HCT116 (cell line): Measurements from ENCODE around the gene DHX57. TPM values are rescaled to one million over a fixed set of nuclear protein-coding genes. Genes with fewer than 3 reads are reported as not detected.

Experiments
- ATAC-seq: fragments of 200-7000 bp; cut with Tn5 transposase; 2 replicates; pipeline ENCODE4 v1.9.1; 2020; ENCODE audit warnings: mild to moderate bottlenecking, moderate library complexity
- Bru-seq: library from RNA; stranded (reverse); fragments of 400-500 nt; gene quantifications from one replicate; lab custom pipeline; 2021; lab: Mats Ljungman, UMichigan
- BruChase-seq, 2 experiments: library from RNA; stranded (reverse); fragments of 400-500 nt; gene quantifications; one replicate each; lab custom pipeline; 2021; lab: Mats Ljungman, UMichigan
- BruUV-seq: library from RNA; stranded (reverse); fragments of 400-500 nt; replicated peaks from 2 replicates; lab custom pipeline; 2021; lab: Mats Ljungman, UMichigan
- CTCF ChIA-PET: fragments of 300-600 bp; sonication (Branson Sonifier 250); formaldehyde crosslinking; loops from one replicate; lab custom pipeline; 2021; ENCODE audit warnings: antibody characterized with exemption; lab: Charles Lee
- POLR2A ChIA-PET: fragments of 300-600, 350-600 bp; sonication (Branson Sonifier 250); formaldehyde crosslinking; loops from one replicate; lab custom pipeline; 2021; ENCODE audit warnings: antibody characterized with exemption; lab: Charles Lee
- RAD21 ChIA-PET, 2 experiments: fragments of 300-600 bp; sonication (Branson Sonifier 250); formaldehyde crosslinking; loops; one replicate each; lab custom pipeline; 2023; ENCODE audit warnings: low total read pairs in 2 of 2; ENCODE audit not compliant: uncharacterized antibody in 2 of 2, unreplicated experiment in 2 of 2, low non-redundant PET in 1 of 2; lab: Charles Lee
- DNase-seq: peaks from one replicate; pipeline ENCODE4 v3.0.0-alpha.2; 2010; ENCODE audit warnings: low read depth, low spot score
- H2AFZ ChIP-seq: fragments of 200-600 bp; shearing (Covaris generic), sonication (generic); 2 replicates; pipeline ENCODE4 v1.6.1; 2017; ENCODE audit warnings: low read depth, mixed run types, mixed read lengths, antibody characterized with exemption, low read length; ENCODE audit not compliant: poor library complexity, severe bottlenecking
- H3K27ac ChIP-seq: 2 replicates; pipeline ENCODE4 v1.5.1; 2012; ENCODE audit warnings: low read depth, low read length
- H3K27me3 ChIP-seq: fragments of 200-600 bp; sonication (generic); 2 replicates; pipeline ENCODE4 v1.6.1; 2016; ENCODE audit warnings: mixed run types, low read length, mixed read lengths; ENCODE audit not compliant: insufficient read depth
- H3K36me3 ChIP-seq, 2 experiments: fragments of 200-500 bp in 1 of 2; fragments of 200-600 bp in 1 of 2; sonication (Bioruptor generic) in 1 of 2; sonication (generic) in 1 of 2; 2 replicates each; pipeline versions ENCODE4 v1.5.1 to v1.6.1; 2014 to 2016; ENCODE audit warnings: low read length in 2 of 2, inconsistent platforms in 1 of 2, mixed read lengths in 1 of 2, mixed run types in 1 of 2; ENCODE audit not compliant: insufficient read depth in 2 of 2, control insufficient read depth in 1 of 2
- H3K4me1 ChIP-seq, 2 experiments: fragments of 200-600 bp in 1 of 2; sonication (generic) in 1 of 2; 2 replicates each; pipeline versions ENCODE4 v1.5.1 to v1.6.1; 2012 to 2017; ENCODE audit warnings: low read length in 2 of 2, inconsistent platforms in 1 of 2, mild to moderate bottlenecking in 1 of 2, mixed read lengths in 1 of 2, mixed run types in 1 of 2, moderate library complexity in 1 of 2; ENCODE audit not compliant: insufficient read depth in 2 of 2, control insufficient read depth in 1 of 2
- H3K4me2 ChIP-seq: fragments of 200-600 bp; sonication (generic); 2 replicates; pipeline ENCODE4 v1.6.1; 2017; ENCODE audit warnings: mixed run types, low read length, mixed read lengths
- H3K4me3 ChIP-seq, 2 experiments: fragments of 200-600 bp in 1 of 2; sonication (generic) in 1 of 2; replicated peaks in 1 of 2; 2 replicates each; pipeline ENCODE4 v1.5.1; 2011 to 2016; ENCODE audit warnings: low read length in 2 of 2, control low read depth in 1 of 2, low read depth in 1 of 2, mild to moderate bottlenecking in 1 of 2, mixed read lengths in 1 of 2, mixed run types in 1 of 2
- H3K79me2 ChIP-seq: fragments of 200-600 bp; sonication (generic); 2 replicates; pipeline ENCODE4 v1.6.1; 2017; ENCODE audit warnings: mild to moderate bottlenecking, mixed run types, low read length, moderate library complexity, mixed read lengths; ENCODE audit not compliant: insufficient read depth
- H3K9ac ChIP-seq: fragments of 200-600 bp; sonication (generic); 2 replicates; pipeline ENCODE4 v1.6.1; 2016; ENCODE audit warnings: low read length, mixed read lengths
- H3K9me2 ChIP-seq: fragments of 200-600 bp; sonication (generic), shearing (Covaris generic); 2 replicates; pipeline ENCODE4 v1.6.1; 2017; ENCODE audit warnings: mixed run types, mild to moderate bottlenecking, moderate library complexity; ENCODE audit not compliant: insufficient read depth
- H3K9me3 ChIP-seq, 2 experiments: fragments of 200-500 bp in 1 of 2; fragments of 200-600 bp in 1 of 2; sonication (Bioruptor generic) in 1 of 2; sonication (generic) in 1 of 2; 2 replicates each; pipeline ENCODE4 v1.6.1; 2014 to 2017; ENCODE audit warnings: low read length in 2 of 2, mixed read lengths in 2 of 2, inconsistent platforms in 1 of 2, low read depth in 1 of 2, mild to moderate bottlenecking in 1 of 2, mixed run types in 1 of 2, moderate library complexity in 1 of 2; ENCODE audit not compliant: control insufficient read depth in 1 of 2, insufficient read depth in 1 of 2
- H4K20me1 ChIP-seq: fragments of 200-600 bp; sonication (generic), shearing (Covaris generic); 2 replicates; pipeline ENCODE4 v1.6.1; 2017; ENCODE audit warnings: mixed run types, mild to moderate bottlenecking, moderate library complexity; ENCODE audit not compliant: insufficient read depth
- CBX3 ChIP-seq: IDR thresholded peaks from 2 replicates; pipeline ENCODE4 v1.6.1; 2012; ENCODE audit warnings: low read depth
- EGR1 ChIP-seq: IDR thresholded peaks from 2 replicates; pipeline ENCODE4 v1.6.1; 2012; ENCODE audit warnings: low read depth
- EZH2phosphoT487 ChIP-seq: fragments of 200-600 bp; IDR thresholded peaks from 2 replicates; pipeline ENCODE4 v1.6.1; 2018; ENCODE audit warnings: antibody characterized with exemption, borderline replicate concordance
- FOSL1 ChIP-seq: IDR thresholded peaks from 2 replicates; pipeline ENCODE4 v1.6.1; 2012; ENCODE audit warnings: low read depth
- POLR2A ChIP-seq: IDR thresholded peaks from 2 replicates; pipeline ENCODE4 v1.7.0; 2011; ENCODE audit warnings: borderline replicate concordance; ENCODE audit not compliant: insufficient read depth, insufficient read length; ENCODE audit errors: extremely low read depth
- POLR2AphosphoS5 ChIP-seq: IDR thresholded peaks from 2 replicates; pipeline ENCODE4 v1.6.1; 2011; ENCODE audit warnings: mild to moderate bottlenecking, low read depth, low read length, moderate library complexity
- RAD21 ChIP-seq: IDR thresholded peaks from 2 replicates; pipeline ENCODE4 v1.6.1; 2012; ENCODE audit warnings: low read depth, mild to moderate bottlenecking
- YY1 ChIP-seq: IDR thresholded peaks from 2 replicates; pipeline ENCODE4 v1.6.1; 2011; ENCODE audit warnings: low read length, low read depth, moderate library complexity, mild to moderate bottlenecking; ENCODE audit not compliant: insufficient replicate concordance; ENCODE audit errors: extremely low read depth
- ZFX ChIP-seq: fragments of 450-650 bp; IDR thresholded peaks from 2 replicates; pipeline ENCODE4 v1.6.1; 2017
- intact Hi-C: fragments of 100-400 bp; cut with micrococcal nuclease; formaldehyde crosslinking; loops from 2 replicates; pipeline ENCODE4 v1.10.0; 2022
- long read RNA-seq: library from polyadenylated mRNA; unstranded; transcript quantifications from one replicate; pipeline ENCODE4 v2.0.0, GENCODE V29; 2021; ENCODE audit not compliant: unreplicated experiment
- polyA plus RNA-seq: library from polyadenylated mRNA; unstranded; fragments of >200 nt; gene quantifications from 2 replicates; pipeline ENCODE4 v1.2.1, GENCODE V29; 2012; ENCODE audit warnings: missing spikeins
- total RNA-seq: library from RNA; stranded (reverse); gene quantifications from one replicate; pipeline ENCODE4 v1.2.1, GENCODE V29; 2021; ENCODE audit not compliant: unreplicated experiment
- TF ChIP-seq, protein P1 (sequence below): IDR thresholded peaks from 2 replicates; pipeline ENCODE4 v1.6.1; 2012; ENCODE audit warnings: low read depth
- TF ChIP-seq, protein P2 (sequence below): IDR thresholded peaks from 2 replicates; pipeline ENCODE4 v1.6.1; 2012
- TF ChIP-seq, protein P3 (sequence below): IDR thresholded peaks from 2 replicates; pipeline ENCODE4 v1.6.1; 2012

The DHX57 gene, protein sequence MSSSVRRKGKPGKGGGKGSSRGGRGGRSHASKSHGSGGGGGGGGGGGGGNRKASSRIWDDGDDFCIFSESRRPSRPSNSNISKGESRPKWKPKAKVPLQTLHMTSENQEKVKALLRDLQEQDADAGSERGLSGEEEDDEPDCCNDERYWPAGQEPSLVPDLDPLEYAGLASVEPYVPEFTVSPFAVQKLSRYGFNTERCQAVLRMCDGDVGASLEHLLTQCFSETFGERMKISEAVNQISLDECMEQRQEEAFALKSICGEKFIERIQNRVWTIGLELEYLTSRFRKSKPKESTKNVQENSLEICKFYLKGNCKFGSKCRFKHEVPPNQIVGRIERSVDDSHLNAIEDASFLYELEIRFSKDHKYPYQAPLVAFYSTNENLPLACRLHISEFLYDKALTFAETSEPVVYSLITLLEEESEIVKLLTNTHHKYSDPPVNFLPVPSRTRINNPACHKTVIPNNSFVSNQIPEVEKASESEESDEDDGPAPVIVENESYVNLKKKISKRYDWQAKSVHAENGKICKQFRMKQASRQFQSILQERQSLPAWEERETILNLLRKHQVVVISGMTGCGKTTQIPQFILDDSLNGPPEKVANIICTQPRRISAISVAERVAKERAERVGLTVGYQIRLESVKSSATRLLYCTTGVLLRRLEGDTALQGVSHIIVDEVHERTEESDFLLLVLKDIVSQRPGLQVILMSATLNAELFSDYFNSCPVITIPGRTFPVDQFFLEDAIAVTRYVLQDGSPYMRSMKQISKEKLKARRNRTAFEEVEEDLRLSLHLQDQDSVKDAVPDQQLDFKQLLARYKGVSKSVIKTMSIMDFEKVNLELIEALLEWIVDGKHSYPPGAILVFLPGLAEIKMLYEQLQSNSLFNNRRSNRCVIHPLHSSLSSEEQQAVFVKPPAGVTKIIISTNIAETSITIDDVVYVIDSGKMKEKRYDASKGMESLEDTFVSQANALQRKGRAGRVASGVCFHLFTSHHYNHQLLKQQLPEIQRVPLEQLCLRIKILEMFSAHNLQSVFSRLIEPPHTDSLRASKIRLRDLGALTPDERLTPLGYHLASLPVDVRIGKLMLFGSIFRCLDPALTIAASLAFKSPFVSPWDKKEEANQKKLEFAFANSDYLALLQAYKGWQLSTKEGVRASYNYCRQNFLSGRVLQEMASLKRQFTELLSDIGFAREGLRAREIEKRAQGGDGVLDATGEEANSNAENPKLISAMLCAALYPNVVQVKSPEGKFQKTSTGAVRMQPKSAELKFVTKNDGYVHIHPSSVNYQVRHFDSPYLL (N-terminal part only)
- total RNA-seq (19.4 TPM), Bru-seq, nascent RNA (percentile 64 among the genes with signal in this experiment), BruChase-seq, experiment 1, labeled RNA remaining after a 6-hour chase (percentile 68 among the genes with signal in this experiment), BruChase-seq, experiment 2, labeled RNA remaining after a 2-hour chase (percentile 62 among the genes with signal in this experiment)
- 5.2 and 6.9 TPM in 2 replicates for polyA plus RNA-seq
- long read RNA-seq, full-length matches to known transcripts, result 4 of 9 reads
- long read RNA-seq, partial matches to known transcripts, result 4 of 9 reads
- long read RNA-seq, other reads (novel, unspliced or antisense), result 1 of 9 reads

DNA sequence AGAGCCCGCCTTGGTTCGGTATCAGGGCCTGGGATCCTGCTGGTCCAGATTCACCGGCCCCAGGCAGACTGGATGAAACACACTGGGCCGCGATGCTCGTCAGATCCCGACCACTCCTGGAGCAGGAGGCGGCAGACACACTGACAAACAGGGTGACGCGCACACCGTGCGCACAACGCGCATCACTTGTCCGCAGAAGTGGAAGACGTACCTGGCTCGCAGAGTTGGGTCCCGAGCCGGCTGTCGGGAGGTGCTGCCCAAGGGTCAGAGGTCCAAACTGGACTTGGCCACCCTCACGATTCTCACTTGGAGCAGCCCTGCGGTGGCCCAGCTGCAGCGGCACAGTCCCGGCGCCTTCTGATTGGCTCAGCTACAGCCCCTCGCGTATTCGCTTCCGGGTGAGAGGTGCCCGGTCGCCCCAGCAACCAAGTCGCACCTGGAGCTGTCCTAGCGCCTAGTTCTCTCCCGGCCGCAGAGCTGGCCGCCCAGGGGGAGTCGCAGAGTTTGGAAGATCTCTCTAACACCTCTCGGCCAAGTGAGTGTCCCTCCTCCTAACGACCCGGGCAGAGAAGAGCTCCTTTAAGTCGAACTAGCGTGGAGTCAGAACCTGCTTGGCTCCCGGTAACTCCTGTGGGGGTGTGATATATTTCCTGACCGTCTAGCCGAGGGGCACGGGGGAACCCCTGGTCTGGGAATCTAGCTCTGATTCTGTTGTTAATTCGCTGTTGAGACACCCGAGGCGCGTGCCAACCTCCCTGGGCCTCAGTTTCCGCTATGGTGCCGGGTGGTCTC lies at the start of gene DHX57, which contains the start of gene MORN2:
Gene DHX57, minus strand, starts transcription at position 359 of the 792 bp plus-strand sequence. CDS start 7,529 bp downstream, outside the sequence.
Gene MORN2, plus strand, starts transcription at position 401 of the 792 bp plus-strand sequence.
- DNase-seq (peak; percentile 69), ATAC-seq (peak; percentile 99)
- BruUV-seq, result no TSS peak
- Histone ChIP-seq H3K27me3 (no peaks in the 10 kb centered on the region), H3K27ac (peak within 1 kb of the TSS; percentile 41; the same call in 1 of the 2 replicates), H3K36me3 (no peaks in the 10 kb centered on the region), H2AFZ (peak within 1 kb of the TSS; percentile 20), H3K4me3 (peak within 1 kb of the TSS; percentile 81 to 97), H4K20me1 (no peaks in the 10 kb centered on the region), H3K9me3 (no peaks in the 10 kb centered on the region), H3K9me2 (no peaks in the 10 kb centered on the region), H3K4me1 (peaks cover 3 to 13% of the 10 kb centered on the region in 2 experiments; a peak in 3 of 4 replicates), H3K4me2 (peak within 1 kb of the TSS; percentile 92), H3K9ac (peak within 1 kb of the TSS; percentile 73), H3K79me2 (peaks cover 20% of the 10 kb centered on the region)
- ChIA-PET CTCF (interaction anchor here (1.8 kb wide), 1 partner anchor 294 kb away, joined by 4 read pairs; no protein-coding TSS in a partner anchor), RAD21 (no interaction called here), POLR2A (interaction anchor here (1.2 to 1.3 kb wide), 2 partner anchors 23 to 125 kb away, joined by 3 to 6 read pairs; partner anchors contain the start of gene SRSF7)
- intact Hi-C loops, result no loop called here
- TF ChIP-seq RAD21, result no peak
- TF ChIP-seq CBX3, result no peak; the same call in 1 of the 2 replicates
- TF ChIP-seq FOSL1, result no peak
- no peak for TF ChIP-seq EGR1
- TF ChIP-seq EZH2phosphoT487, result no peak
- TF ChIP-seq, protein P1, sequence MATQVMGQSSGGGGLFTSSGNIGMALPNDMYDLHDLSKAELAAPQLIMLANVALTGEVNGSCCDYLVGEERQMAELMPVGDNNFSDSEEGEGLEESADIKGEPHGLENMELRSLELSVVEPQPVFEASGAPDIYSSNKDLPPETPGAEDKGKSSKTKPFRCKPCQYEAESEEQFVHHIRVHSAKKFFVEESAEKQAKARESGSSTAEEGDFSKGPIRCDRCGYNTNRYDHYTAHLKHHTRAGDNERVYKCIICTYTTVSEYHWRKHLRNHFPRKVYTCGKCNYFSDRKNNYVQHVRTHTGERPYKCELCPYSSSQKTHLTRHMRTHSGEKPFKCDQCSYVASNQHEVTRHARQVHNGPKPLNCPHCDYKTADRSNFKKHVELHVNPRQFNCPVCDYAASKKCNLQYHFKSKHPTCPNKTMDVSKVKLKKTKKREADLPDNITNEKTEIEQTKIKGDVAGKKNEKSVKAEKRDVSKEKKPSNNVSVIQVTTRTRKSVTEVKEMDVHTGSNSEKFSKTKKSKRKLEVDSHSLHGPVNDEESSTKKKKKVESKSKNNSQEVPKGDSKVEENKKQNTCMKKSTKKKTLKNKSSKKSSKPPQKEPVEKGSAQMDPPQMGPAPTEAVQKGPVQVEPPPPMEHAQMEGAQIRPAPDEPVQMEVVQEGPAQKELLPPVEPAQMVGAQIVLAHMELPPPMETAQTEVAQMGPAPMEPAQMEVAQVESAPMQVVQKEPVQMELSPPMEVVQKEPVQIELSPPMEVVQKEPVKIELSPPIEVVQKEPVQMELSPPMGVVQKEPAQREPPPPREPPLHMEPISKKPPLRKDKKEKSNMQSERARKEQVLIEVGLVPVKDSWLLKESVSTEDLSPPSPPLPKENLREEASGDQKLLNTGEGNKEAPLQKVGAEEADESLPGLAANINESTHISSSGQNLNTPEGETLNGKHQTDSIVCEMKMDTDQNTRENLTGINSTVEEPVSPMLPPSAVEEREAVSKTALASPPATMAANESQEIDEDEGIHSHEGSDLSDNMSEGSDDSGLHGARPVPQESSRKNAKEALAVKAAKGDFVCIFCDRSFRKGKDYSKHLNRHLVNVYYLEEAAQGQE, result no peak
- TF ChIP-seq, protein P2, sequence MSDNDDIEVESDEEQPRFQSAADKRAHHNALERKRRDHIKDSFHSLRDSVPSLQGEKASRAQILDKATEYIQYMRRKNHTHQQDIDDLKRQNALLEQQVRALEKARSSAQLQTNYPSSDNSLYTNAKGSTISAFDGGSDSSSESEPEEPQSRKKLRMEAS, result peak; percentile 55
- no peak for TF ChIP-seq YY1
- TF ChIP-seq, protein P3, sequence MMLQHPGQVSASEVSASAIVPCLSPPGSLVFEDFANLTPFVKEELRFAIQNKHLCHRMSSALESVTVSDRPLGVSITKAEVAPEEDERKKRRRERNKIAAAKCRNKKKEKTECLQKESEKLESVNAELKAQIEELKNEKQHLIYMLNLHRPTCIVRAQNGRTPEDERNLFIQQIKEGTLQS, result no peak
- no peak for TF ChIP-seq POLR2A
- peak; percentile 81 for TF ChIP-seq POLR2AphosphoS5
- peak; percentile 40; the same call in 1 of the 2 replicates for TF ChIP-seq ZFX
